HL-60 (cell line): ENCODE measurements around the gene GLB1L.

Source experiments
- DNase-seq, 2 experiments: peaks; one replicate each; pipeline ENCODE4 v3.0.0-alpha.2; 2010 to 2020; ENCODE audit warnings: low read depth in 1 of 2, low spot score in 1 of 2
- H3K27ac ChIP-seq: fragments of 250-450 bp; sonication (Bioruptor Pico); replicated peaks from 2 replicates; pipeline ENCODE4 v1.5.1; 2020; ENCODE audit warnings: mild to moderate bottlenecking, moderate library complexity
- H3K27me3 ChIP-seq: fragments of 250-450 bp; sonication (Bioruptor Pico); 2 replicates; pipeline ENCODE4 v1.5.1; 2021; ENCODE audit warnings: mild to moderate bottlenecking, moderate library complexity; ENCODE audit not compliant: insufficient read depth, poor library complexity, severe bottlenecking
- H3K4me3 ChIP-seq: replicated peaks from 2 replicates; pipeline ENCODE4 v1.5.1; 2011; ENCODE audit warnings: mild to moderate bottlenecking, control low read depth, low read length; ENCODE audit not compliant: insufficient read depth
- GABPA ChIP-seq: IDR thresholded peaks from 2 replicates; pipeline ENCODE4 v1.6.1; 2012; ENCODE audit warnings: low read depth
- POLR2AphosphoS5 ChIP-seq: IDR thresholded peaks from 2 replicates; pipeline ENCODE4 v1.6.1; 2012; ENCODE audit warnings: low read depth
- REST ChIP-seq: IDR thresholded peaks from 2 replicates; pipeline ENCODE4 v1.6.1; 2012; ENCODE audit warnings: low read depth; ENCODE audit not compliant: insufficient replicate concordance
- SPI1 ChIP-seq: IDR thresholded peaks from 2 replicates; pipeline ENCODE4 v1.6.1; 2012; ENCODE audit warnings: low read depth, mild to moderate bottlenecking, borderline replicate concordance
- TF ChIP-seq, protein P1 (sequence below): IDR thresholded peaks from one replicate; pipeline ENCODE4 v1.5.1; 2011; ENCODE audit warnings: low read length, control low read depth, inconsistent platforms; ENCODE audit not compliant: insufficient read depth

The GLB1L gene

DNA sequence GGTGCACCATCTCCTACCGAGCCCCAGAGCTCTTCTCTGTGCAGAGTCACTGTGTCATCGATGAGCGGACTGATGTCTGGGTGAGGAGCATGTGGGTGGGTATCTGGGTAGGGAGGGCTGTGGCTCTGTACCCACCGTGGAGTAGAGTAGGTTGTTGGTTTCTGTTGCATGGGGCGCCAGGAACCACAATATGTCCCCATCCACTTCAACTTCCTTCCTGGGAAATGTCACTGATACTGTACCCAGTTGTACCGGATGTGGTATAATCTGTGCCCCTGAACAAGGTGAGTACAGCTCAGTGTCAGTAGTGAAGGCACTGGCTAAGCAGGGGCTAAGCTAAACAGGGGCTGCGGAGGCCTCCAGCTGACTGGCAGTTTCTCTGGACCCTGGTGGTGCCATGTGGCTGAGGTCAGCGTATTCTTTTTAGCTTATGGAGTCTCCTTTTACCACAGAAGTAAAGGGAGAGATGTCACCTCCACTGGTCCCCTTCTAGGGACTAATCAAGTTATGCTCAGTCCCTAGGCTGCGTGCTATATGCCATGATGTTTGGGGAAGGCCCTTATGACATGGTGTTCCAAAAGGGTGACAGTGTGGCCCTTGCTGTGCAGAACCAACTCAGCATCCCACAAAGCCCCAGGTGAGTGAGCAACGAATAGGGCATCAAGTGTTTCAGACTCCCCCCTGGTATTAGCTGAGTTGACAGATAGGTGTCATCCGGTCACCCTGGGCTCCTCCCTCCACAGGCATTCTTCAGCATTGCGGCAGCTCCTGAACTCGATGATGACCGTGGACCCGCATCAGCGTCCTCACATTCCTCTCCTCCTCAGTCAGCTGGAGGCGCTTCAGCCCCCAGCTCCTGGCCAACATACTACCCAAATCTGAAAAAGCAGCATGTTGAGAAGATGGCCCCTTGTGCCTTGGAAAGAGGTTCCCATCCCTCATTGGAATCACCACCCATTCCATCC, 2.7 kb upstream of the GLB1L start:
- peak in 1 of 2 experiments; percentile 86 for DNase-seq
- H3K27me3 ChIP-seq = no peaks in the 10 kb centered on the region
- TF ChIP-seq GABPA = peak; percentile 66
- TF ChIP-seq REST = no peak
- TF ChIP-seq SPI1 = peak; percentile 74; the same call in 1 of the 2 replicates
- peak; percentile 88 for TF ChIP-seq POLR2AphosphoS5
- TF ChIP-seq, protein P1, sequence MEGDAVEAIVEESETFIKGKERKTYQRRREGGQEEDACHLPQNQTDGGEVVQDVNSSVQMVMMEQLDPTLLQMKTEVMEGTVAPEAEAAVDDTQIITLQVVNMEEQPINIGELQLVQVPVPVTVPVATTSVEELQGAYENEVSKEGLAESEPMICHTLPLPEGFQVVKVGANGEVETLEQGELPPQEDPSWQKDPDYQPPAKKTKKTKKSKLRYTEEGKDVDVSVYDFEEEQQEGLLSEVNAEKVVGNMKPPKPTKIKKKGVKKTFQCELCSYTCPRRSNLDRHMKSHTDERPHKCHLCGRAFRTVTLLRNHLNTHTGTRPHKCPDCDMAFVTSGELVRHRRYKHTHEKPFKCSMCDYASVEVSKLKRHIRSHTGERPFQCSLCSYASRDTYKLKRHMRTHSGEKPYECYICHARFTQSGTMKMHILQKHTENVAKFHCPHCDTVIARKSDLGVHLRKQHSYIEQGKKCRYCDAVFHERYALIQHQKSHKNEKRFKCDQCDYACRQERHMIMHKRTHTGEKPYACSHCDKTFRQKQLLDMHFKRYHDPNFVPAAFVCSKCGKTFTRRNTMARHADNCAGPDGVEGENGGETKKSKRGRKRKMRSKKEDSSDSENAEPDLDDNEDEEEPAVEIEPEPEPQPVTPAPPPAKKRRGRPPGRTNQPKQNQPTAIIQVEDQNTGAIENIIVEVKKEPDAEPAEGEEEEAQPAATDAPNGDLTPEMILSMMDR = no peak
- no peak overlapping the region; the same call in 1 of the 2 replicates for H3K4me3 ChIP-seq
- H3K27ac ChIP-seq = peak overlapping the region; percentile 84

GRCh38 chr2:219246559-219246958, 1.3 kb upstream of the GLB1L start:
- H3K27ac ChIP-seq = no peak overlapping the region
- no peak overlapping the region for H3K4me3 ChIP-seq
- TF ChIP-seq REST (no peak), GABPA (no peak), POLR2AphosphoS5 (no peak), SPI1 (no peak)
- TF ChIP-seq, protein P1 = no peak
- H3K27me3 ChIP-seq = no peaks in the 10 kb centered on the region
- DNase-seq = no peak

DNA sequence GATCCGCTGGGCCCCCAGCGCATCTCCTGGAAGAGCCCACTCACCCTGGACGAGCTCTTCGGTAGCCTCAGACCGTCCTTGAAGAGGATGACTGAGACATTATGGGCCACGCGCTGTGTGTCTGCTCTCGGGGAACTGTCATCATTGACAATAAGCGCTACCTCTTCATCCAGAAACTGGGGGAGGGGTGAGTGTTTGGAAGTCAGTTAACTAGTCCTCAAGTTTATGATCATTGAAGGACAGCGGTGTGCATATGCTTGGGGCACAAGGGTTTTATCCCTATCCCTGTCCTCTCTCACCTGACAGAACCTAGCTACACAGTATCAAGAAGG, 621 bp upstream of the GLB1L start:
- TF ChIP-seq POLR2AphosphoS5 (no peak), REST (no peak), GABPA (no peak), SPI1 (no peak)
- TF ChIP-seq, protein P1 = no peak
- H3K27me3 ChIP-seq = no peaks in the 10 kb centered on the region
- H3K4me3 ChIP-seq = peak overlapping the region; percentile 87
- DNase-seq = no peak
- peak overlapping the region; percentile 85 for H3K27ac ChIP-seq
